ENCODE results near the gene LSAMP.

Gene LSAMP

DNA sequence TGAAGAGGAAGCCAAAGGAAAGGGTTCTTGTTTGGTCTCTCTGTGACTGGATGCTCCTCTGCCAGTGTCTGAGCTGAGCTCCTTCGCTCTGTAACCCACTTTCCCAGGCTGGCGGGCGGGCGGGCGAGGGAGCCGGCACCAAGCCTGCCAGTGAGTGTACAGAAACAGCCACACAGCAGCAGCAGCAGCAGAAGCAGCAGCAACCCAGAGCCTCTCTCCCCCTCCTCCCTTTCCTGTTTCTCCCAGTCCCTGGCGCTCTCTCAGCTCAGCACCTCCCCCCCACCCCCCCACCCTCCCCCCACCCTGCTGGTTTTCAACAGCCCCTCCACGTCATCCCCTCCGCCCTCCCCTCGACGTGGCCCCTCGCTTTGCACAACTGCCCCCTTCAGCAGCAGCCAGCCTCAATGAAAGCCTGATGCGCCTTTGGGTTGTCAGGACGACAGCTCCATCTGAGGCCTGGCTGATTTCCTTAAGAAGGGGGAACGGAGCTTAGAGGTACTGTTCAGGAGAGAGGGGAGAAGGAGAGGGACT is at the start of gene LSAMP:
TSS of gene LSAMP (minus strand) at position 177 of the 531 bp plus-strand sequence.
- no peak for DNase-seq (ENCODE audit: low spot score)

DNA sequence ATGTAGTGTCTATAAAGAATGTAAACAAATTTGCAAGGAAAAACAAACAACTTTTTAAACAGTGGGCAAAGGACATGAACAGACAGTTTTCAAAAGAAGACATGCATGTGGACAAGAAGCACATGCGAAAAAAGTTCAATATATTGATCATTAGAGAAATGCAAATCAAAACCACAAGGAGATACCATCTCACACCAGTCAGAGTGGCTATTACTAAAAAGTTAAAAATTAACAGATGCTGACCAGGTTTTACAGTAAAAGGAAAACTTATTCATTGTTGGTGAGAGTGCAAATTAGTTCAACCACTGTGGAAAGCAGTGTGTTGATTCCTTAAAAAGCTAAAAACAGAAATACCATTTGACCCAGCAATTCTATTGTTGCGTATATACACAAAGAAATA is 47.1 kb upstream of the LSAMP start:
- no peak for DNase-seq (ENCODE audit: low spot score)

DNA sequence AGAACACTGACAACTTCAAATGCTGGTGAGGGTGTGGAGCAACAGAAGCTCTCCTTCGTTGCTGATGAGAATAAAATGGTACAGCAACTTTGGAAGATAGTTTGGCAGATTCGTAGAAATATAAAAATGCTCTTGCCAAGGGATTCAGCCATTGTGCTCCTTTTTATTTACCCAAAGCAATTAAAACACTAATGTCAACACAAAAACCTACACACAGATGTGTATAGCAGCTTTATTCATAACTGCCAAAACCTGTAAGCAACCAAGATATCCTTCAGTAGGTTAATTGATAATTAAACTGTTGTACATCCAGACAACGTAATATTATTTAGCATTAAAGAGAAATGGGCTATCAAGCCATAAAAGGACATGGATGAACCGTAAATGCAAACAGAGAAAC is 37.8 kb upstream of the LSAMP start:
- no peak for DNase-seq (ENCODE audit: low spot score)

GRCh38 chr3:116476691-116477090 is 31.4 kb upstream of the LSAMP start:
- DNase-seq (ENCODE audit: low spot score): no peak

DNA sequence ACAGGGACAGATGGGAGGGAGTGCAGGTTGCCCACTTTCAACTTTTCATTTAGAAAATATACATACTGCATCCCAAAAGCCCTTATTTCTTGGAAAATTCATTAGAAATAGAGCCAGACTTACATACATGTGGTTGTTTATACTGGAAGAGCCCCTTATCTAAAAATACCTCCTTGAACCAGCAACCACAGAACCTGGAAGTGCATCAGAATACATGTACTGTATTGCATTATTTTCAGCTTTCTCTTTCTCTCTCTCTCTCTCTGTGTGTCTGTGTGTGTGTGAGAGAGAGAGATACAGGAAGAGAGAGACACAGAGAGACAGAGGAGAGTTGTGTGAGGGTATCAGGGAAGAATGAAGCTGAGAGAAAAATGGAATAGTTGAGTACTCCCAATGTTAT is 29.5 kb upstream of the LSAMP start:
- no peak for DNase-seq (ENCODE audit: low spot score)

DNA sequence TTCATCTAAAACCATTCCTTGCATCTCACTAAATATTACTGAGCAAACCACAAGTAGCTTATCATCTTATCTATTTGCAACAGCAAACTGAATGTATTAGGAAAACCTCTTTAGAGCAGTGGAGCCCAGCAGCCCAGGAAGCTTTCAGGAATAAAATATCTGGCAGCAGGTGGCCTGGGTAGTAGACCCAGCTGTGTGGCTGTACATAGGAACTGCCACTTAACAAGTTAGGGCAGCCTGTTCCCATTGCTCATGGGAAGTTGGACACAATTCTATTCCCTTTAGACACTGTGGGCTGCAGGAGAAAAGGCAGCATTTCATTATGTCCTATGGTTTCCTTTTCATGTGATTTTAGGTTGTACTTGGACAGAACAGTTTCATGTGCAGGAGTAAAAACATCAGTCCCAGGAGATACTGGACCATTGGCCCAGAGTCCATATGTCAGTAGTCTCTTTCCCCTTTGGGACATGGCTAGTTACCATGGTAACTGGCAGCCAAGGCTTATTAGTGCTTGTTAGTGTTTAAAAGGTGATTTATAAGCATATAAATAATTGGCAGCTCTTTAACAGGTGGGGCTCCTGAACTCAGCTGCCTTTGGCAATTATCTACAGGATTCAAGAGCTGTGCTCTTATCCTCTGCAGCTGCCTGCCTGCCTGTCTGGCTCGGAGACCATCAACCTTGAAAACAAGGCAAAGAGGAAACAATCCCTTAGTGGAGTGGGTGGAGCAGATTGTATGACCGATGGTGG is 28.9 kb upstream of the LSAMP start:
- DNase-seq (ENCODE audit: low spot score): no peak

GRCh38 chr3:116473602-116474001 is 28.3 kb upstream of the LSAMP start:
- no peak for DNase-seq (ENCODE audit: low spot score)

GRCh38 chr3:116470605-116471197 is 25.4 kb upstream of the LSAMP start:
- no peak for DNase-seq (ENCODE audit: low spot score)

- DNase-seq (ENCODE audit: low spot score): no peak
Measured at GRCh38 chr3:116469546-116469945, 24.3 kb upstream of the LSAMP start.

GRCh38 chr3:116464276-116464798 is 19.1 kb upstream of the LSAMP start:
- no peak for DNase-seq (ENCODE audit: low spot score)

- DNase-seq (ENCODE audit: low spot score): no peak
Measured at GRCh38 chr3:116453666-116454346, 8.5 kb upstream of the LSAMP start.

DNA sequence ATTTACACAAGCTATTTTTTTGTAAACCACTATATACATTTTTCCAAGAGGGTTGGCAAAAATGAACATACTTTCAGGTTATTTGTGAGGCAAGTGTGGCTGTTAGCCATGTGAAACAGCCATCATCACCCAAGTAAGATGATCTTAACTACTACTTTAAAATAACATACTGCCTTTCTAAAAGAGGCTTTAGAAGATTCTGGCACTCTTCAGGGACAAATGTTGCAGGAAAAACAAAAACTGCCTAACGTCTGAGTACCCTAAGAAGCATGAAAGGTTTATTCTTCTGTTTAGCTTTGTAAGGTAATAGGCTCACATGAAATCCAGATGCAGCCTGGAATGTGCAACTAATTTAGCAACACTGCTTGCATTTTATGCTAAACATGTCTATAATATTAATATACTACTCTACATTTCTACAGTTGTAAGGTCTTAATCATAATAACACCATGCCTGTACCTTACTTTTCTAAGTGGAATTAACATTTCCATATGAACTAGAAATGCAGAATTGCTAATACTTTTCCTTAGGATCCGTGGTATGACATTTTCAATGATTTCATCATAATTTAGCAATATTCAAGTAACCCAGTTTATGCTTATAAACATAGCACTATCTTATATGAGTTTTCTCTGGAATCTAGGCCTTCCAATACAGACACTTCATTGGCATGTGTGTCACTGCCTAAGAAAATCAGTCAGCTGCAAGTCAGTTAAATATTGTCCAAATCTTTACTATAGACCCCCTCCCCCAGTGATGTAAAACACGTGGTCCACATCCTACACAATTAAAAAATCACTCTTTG is 4.5 kb upstream of the LSAMP start:
- no peak for DNase-seq (ENCODE audit: low spot score)

- no peak for DNase-seq (ENCODE audit: low spot score)
Measured at GRCh38 chr3:116445990-116446389, 703 bp upstream of the LSAMP start.

- no peak for DNase-seq (ENCODE audit: low spot score)
Measured at GRCh38 chr3:116444819-116445310, 422 bp downstream of the LSAMP start.

- no peak for DNase-seq (ENCODE audit: low spot score)
Measured at GRCh38 chr3:116444115-116444747, 1.1 kb downstream of the LSAMP start.

GRCh38 chr3:116443191-116443661 is 2.1 kb downstream of the LSAMP start:
- DNase-seq (ENCODE audit: low spot score): no peak

- DNase-seq (ENCODE audit: low spot score): no peak
Measured at GRCh38 chr3:116442331-116443021, 2.8 kb downstream of the LSAMP start.

GRCh38 chr3:116441652-116442051 is 3.6 kb downstream of the LSAMP start:
- DNase-seq (ENCODE audit: low spot score): no peak

- no peak for DNase-seq (ENCODE audit: low spot score)
Measured at GRCh38 chr3:116440196-116440595, 5.1 kb downstream of the LSAMP start.

DNA sequence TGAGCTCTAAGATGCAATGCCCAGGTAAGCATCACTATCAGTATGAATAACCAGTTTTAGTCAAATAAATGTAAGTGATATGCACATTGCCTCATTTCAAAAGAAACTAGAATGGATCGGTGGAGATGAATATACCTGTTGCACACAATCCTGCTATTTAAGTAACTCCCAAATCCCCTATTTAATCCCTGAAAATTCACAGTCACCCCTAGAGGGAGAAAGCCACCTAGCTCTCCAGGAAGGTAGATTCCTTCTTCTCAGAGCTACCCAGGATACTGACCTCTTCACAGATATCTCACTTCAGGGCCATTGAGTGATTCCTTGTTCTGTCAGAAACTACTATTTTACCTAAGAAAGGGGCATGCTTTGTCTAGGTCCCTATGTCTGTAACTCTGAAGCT is 11.7 kb downstream of the LSAMP start:
- no peak for DNase-seq (ENCODE audit: low spot score)

GRCh38 chr3:116432795-116433194 is 12.5 kb downstream of the LSAMP start:
- no peak for DNase-seq (ENCODE audit: low spot score)
